HG03571 (cell line): ENCODE data around the gene MPRIP.

Source experiments
- ATAC-seq: cut with Tn5 transposase; IDR thresholded peaks from one replicate; pipeline ENCODE4 v1.9.1; 2021; ENCODE audit not compliant: unreplicated experiment

MPRIP gene

GRCh38 chr17:17141860-17142552 is 99.7 kb downstream of the MPRIP start:
- ATAC-seq, result no peak

- no peak for ATAC-seq
Observed at GRCh38 chr17:17142556-17142955, 100.3 kb downstream of the MPRIP start.

GRCh38 chr17:17143501-17143900 is 101.2 kb downstream of the MPRIP start:
- ATAC-seq, result no peak

- no peak for ATAC-seq
Observed at GRCh38 chr17:17144061-17144460, 101.8 kb downstream of the MPRIP start.

- ATAC-seq, result no peak
Observed at GRCh38 chr17:17144916-17145665, 102.8 kb downstream of the MPRIP start.

GRCh38 chr17:17146786-17147406 is 104.6 kb downstream of the MPRIP start:
- ATAC-seq, result no peak

- no peak for ATAC-seq
Observed at GRCh38 chr17:17147821-17148220, 105.6 kb downstream of the MPRIP start.

- ATAC-seq, result no peak
Observed at GRCh38 chr17:17149520-17150447, 107.5 kb downstream of the MPRIP start.

GRCh38 chr17:17150448-17150800 is 108.2 kb downstream of the MPRIP start:
- no peak for ATAC-seq

- ATAC-seq, result no peak
Observed at GRCh38 chr17:17151055-17151454, 108.8 kb downstream of the MPRIP start.

GRCh38 chr17:17151541-17151940 is 109.3 kb downstream of the MPRIP start:
- ATAC-seq, result no peak

- no peak for ATAC-seq
Observed at GRCh38 chr17:17151962-17152361, 109.7 kb downstream of the MPRIP start.

- ATAC-seq, result no peak
Observed at GRCh38 chr17:17152385-17152784, 110.1 kb downstream of the MPRIP start.

- no peak for ATAC-seq
Observed at GRCh38 chr17:17153071-17153470, 110.8 kb downstream of the MPRIP start.

GRCh38 chr17:17153709-17154108 is 111.5 kb downstream of the MPRIP start:
- no peak for ATAC-seq

- ATAC-seq, result no peak
Observed at GRCh38 chr17:17154556-17154955, 112.3 kb downstream of the MPRIP start.

GRCh38 chr17:17154981-17155380 is 112.7 kb downstream of the MPRIP start:
- no peak for ATAC-seq

- ATAC-seq, result no peak
Observed at GRCh38 chr17:17155568-17155967, 113.3 kb downstream of the MPRIP start.

- ATAC-seq, result no peak
Observed at GRCh38 chr17:17156107-17156506, 113.8 kb downstream of the MPRIP start.

- ATAC-seq, result no peak
Observed at GRCh38 chr17:17156511-17156910, 114.3 kb downstream of the MPRIP start.

- no peak for ATAC-seq
Observed at GRCh38 chr17:17157041-17157440, 114.8 kb downstream of the MPRIP start.
